Dendritic cell treated with granulocyte-macrophage colony-stimulating factor and Interleukin-4, amounts not matched to agents 40 ng/mL and 50 ng/mL, for 4 days (primary cell): Measurements from ENCODE around the gene PYY.
"Not testable (repeated sequence)": the region's sequence is repeated elsewhere in the genome, so short reads cannot be mapped to it uniquely, and the experiment has no call there.

ENCODE experiments used
- H3K27ac Mint-ChIP-seq: one replicate; pipeline ENCODE4 v1.8.0; 2022; ENCODE audit warnings: mild to moderate bottlenecking, mixed read lengths
- H3K27me3 Mint-ChIP-seq: one replicate; pipeline ENCODE4 v1.8.0; 2022; ENCODE audit warnings: mild to moderate bottlenecking, mixed read lengths
- H3K36me3 Mint-ChIP-seq: one replicate; pipeline ENCODE4 v1.8.0; 2022; ENCODE audit warnings: low read depth, mixed read lengths
- H3K4me1 Mint-ChIP-seq: one replicate; pipeline ENCODE4 v1.8.0; 2022; ENCODE audit warnings: low read depth, mixed read lengths
- H3K4me3 Mint-ChIP-seq: one replicate; pipeline ENCODE4 v1.8.0; 2022; ENCODE audit warnings: mild to moderate bottlenecking, moderate library complexity, mixed read lengths
- H3K9me3 Mint-ChIP-seq: one replicate; pipeline ENCODE4 v1.8.0; 2022; ENCODE audit warnings: mixed read lengths
- intact Hi-C: fragments of 100-400 bp; cut with micrococcal nuclease; formaldehyde crosslinking; loops from one replicate; pipeline ENCODE4 v1.15.0; 2022

PYY gene

GRCh38 chr17:43953746-43954145, at the start of gene PYY:
TSS of gene PYY (minus strand) at chr17:43953940. CDS start at chr17:43953483, 457 bp downstream.
- no peaks in the 10 kb centered on the region for H3K36me3 Mint-ChIP-seq
- H3K27ac Mint-ChIP-seq = no peak within 1 kb of the TSS
- no peaks in the 10 kb centered on the region for H3K9me3 Mint-ChIP-seq
- H3K27me3 Mint-ChIP-seq = peaks cover 64% of the 10 kb centered on the region
- intact Hi-C loops = no loop called here
- H3K4me1 Mint-ChIP-seq = peaks cover 9% of the 10 kb centered on the region
- no peak within 1 kb of the TSS for H3K4me3 Mint-ChIP-seq

- no peak overlapping the region for H3K4me3 Mint-ChIP-seq
- intact Hi-C loops = no loop called here
- no peaks in the 10 kb centered on the region for H3K9me3 Mint-ChIP-seq
- H3K36me3 Mint-ChIP-seq = no peaks in the 10 kb centered on the region
- no peak overlapping the region for H3K27ac Mint-ChIP-seq
- H3K4me1 Mint-ChIP-seq = peaks cover 37% of the 10 kb centered on the region
- peaks cover 71% of the 10 kb centered on the region for H3K27me3 Mint-ChIP-seq
Measured at GRCh38 chr17:44002141-44002848, 48.6 kb upstream of the PYY start.

- H3K9me3 Mint-ChIP-seq = no peaks in the 10 kb centered on the region
- no peak overlapping the region for H3K27ac Mint-ChIP-seq
- no peaks in the 10 kb centered on the region for H3K36me3 Mint-ChIP-seq
- H3K27me3 Mint-ChIP-seq = peaks cover 69% of the 10 kb centered on the region
- peaks cover 33% of the 10 kb centered on the region for H3K4me1 Mint-ChIP-seq
- no peak overlapping the region for H3K4me3 Mint-ChIP-seq
- intact Hi-C loops = no loop called here
Measured at GRCh38 chr17:44001461-44001920, 47.8 kb upstream of the PYY start.

GRCh38 chr17:44000871-44001460, 47.2 kb upstream of the PYY start:
- peaks cover 64% of the 10 kb centered on the region for H3K27me3 Mint-ChIP-seq
- H3K4me1 Mint-ChIP-seq = peaks cover 28% of the 10 kb centered on the region
- H3K27ac Mint-ChIP-seq = no peak overlapping the region
- intact Hi-C loops = no loop called here
- no peaks in the 10 kb centered on the region for H3K36me3 Mint-ChIP-seq
- H3K4me3 Mint-ChIP-seq = no peak overlapping the region
- H3K9me3 Mint-ChIP-seq = no peaks in the 10 kb centered on the region

GRCh38 chr17:44000141-44000860, 46.6 kb upstream of the PYY start:
- Mint-ChIP-seq H3K27ac (no peak overlapping the region), H3K36me3 (no peaks in the 10 kb centered on the region), H3K9me3 (no peaks in the 10 kb centered on the region), H3K4me3 (no peak overlapping the region), H3K27me3 (peaks cover 57% of the 10 kb centered on the region), H3K4me1 (peaks cover 24% of the 10 kb centered on the region)
- intact Hi-C loops = no loop called here

GRCh38 chr17:43999024-43999423, 45.3 kb upstream of the PYY start:
- Mint-ChIP-seq H3K4me1 (peaks cover 19% of the 10 kb centered on the region), H3K36me3 (no peaks in the 10 kb centered on the region), H3K9me3 (no peaks in the 10 kb centered on the region), H3K27ac (no peak overlapping the region), H3K27me3 (peaks cover 46% of the 10 kb centered on the region), H3K4me3 (no peak overlapping the region)
- intact Hi-C loops = no loop called here

- Mint-ChIP-seq H3K4me3 (no peak overlapping the region), H3K36me3 (no peaks in the 10 kb centered on the region), H3K27me3 (peaks cover 44% of the 10 kb centered on the region), H3K27ac (no peak overlapping the region), H3K9me3 (no peaks in the 10 kb centered on the region), H3K4me1 (peaks cover 17% of the 10 kb centered on the region)
- intact Hi-C loops = no loop called here
Measured at GRCh38 chr17:43998552-43998951, 44.8 kb upstream of the PYY start.

- H3K27ac Mint-ChIP-seq, intact Hi-C loops, H3K9me3 Mint-ChIP-seq, H3K36me3 Mint-ChIP-seq, H3K4me3 Mint-ChIP-seq: not testable (repeated sequence)
- H3K27me3 Mint-ChIP-seq = peaks cover 46% of the 10 kb centered on the region
- peaks cover 17% of the 10 kb centered on the region for H3K4me1 Mint-ChIP-seq
Measured at GRCh38 chr17:43997180-43997579, 43.4 kb upstream of the PYY start.

- H3K27me3 Mint-ChIP-seq = peaks cover 35% of the 10 kb centered on the region
- no peaks in the 10 kb centered on the region for H3K36me3 Mint-ChIP-seq
- H3K4me3 Mint-ChIP-seq = no peak overlapping the region
- no peaks in the 10 kb centered on the region for H3K9me3 Mint-ChIP-seq
- H3K4me1 Mint-ChIP-seq = peaks cover 17% of the 10 kb centered on the region
- H3K27ac Mint-ChIP-seq = no peak overlapping the region
- intact Hi-C loops = loop anchor here (1.0 kb wide), 1 partner anchor 51 kb away; no protein-coding TSS in a partner anchor
Measured at GRCh38 chr17:43995150-43995471, 41.4 kb upstream of the PYY start.

- no peak overlapping the region for H3K27ac Mint-ChIP-seq
Measured at GRCh38 chr17:43994272-43995149, 40.8 kb upstream of the PYY start.

GRCh38 chr17:43992641-43993040, 38.9 kb upstream of the PYY start:
- Mint-ChIP-seq H3K27me3 (peaks cover 26% of the 10 kb centered on the region), H3K27ac (no peak overlapping the region), H3K9me3 (no peaks in the 10 kb centered on the region), H3K4me1 (peaks cover 8% of the 10 kb centered on the region), H3K4me3 (no peak overlapping the region), H3K36me3 (no peaks in the 10 kb centered on the region)
- intact Hi-C loops = no loop called here

More at GRCh38 chr17:43994272-43995149, 40.8 kb upstream of the PYY start:
- intact Hi-C loops = loop anchor here (1.0 kb wide), 1 partner anchor 50 kb away; no protein-coding TSS in a partner anchor
- no peaks in the 10 kb centered on the region for H3K36me3 Mint-ChIP-seq
- H3K4me1 Mint-ChIP-seq = peaks cover 17% of the 10 kb centered on the region
- H3K27me3 Mint-ChIP-seq = peaks cover 32% of the 10 kb centered on the region
- no peaks in the 10 kb centered on the region for H3K9me3 Mint-ChIP-seq
- no peak overlapping the region for H3K4me3 Mint-ChIP-seq

- H3K27ac Mint-ChIP-seq = no peak overlapping the region
- intact Hi-C loops = no loop called here
- H3K4me3 Mint-ChIP-seq = no peak overlapping the region
- H3K9me3 Mint-ChIP-seq = no peaks in the 10 kb centered on the region
- H3K36me3 Mint-ChIP-seq = no peaks in the 10 kb centered on the region
- H3K27me3 Mint-ChIP-seq = peaks cover 61% of the 10 kb centered on the region
- H3K4me1 Mint-ChIP-seq = no peaks in the 10 kb centered on the region
Measured at GRCh38 chr17:43988301-43988700, 34.6 kb upstream of the PYY start.

- Mint-ChIP-seq H3K4me1 (no peaks in the 10 kb centered on the region), H3K9me3 (no peaks in the 10 kb centered on the region), H3K27ac (no peak overlapping the region), H3K27me3 (peaks cover 62% of the 10 kb centered on the region), H3K36me3 (no peaks in the 10 kb centered on the region), H3K4me3 (no peak overlapping the region)
- intact Hi-C loops = no loop called here
Measured at GRCh38 chr17:43987131-43988021, 33.6 kb upstream of the PYY start.
